CD8-positive, alpha-beta memory T cell (primary cell): Measurements from ENCODE around the gene HNF4A. TPM values are rescaled to one million over a fixed set of nuclear protein-coding genes. Genes with fewer than 3 reads are reported as not detected.

ENCODE experiments used
- CTCF ChIA-PET: fragments of 350-600 bp; sonication (Branson Sonifier 250); formaldehyde crosslinking; loops from one replicate; lab custom pipeline; 2021; ENCODE audit warnings: antibody characterized with exemption; lab: Charles Lee
- POLR2A ChIA-PET: fragments of 350-600 bp; sonication (Branson Sonifier 250); formaldehyde crosslinking; loops from one replicate; lab custom pipeline; 2021; ENCODE audit warnings: antibody characterized with exemption; lab: Charles Lee
- DNase-seq, 5 donors: peaks; one replicate each; pipeline versions ENCODE4 v3.0.0 to v3.0.0-alpha.2; 2020 to 2022; ENCODE audit warnings: mixed read lengths in 1 of 5
- H3K27ac ChIP-seq: one replicate; pipeline ENCODE4 v1.7.0; 2013; ENCODE audit warnings: low read depth, mild to moderate bottlenecking, low read length, moderate library complexity
- H3K27me3 ChIP-seq: 2 replicates; pipeline ENCODE4 v1.7.0; 2013; ENCODE audit warnings: low read length, mild to moderate bottlenecking; ENCODE audit not compliant: insufficient read depth, poor library complexity, severe bottlenecking
- H3K36me3 ChIP-seq: 2 replicates; pipeline ENCODE4 v1.7.0; 2013; ENCODE audit warnings: mild to moderate bottlenecking, low read length, moderate library complexity; ENCODE audit not compliant: insufficient read depth
- H3K4me1 ChIP-seq: 2 replicates; pipeline ENCODE4 v1.7.0; 2013; ENCODE audit warnings: mild to moderate bottlenecking, low read length, moderate library complexity; ENCODE audit not compliant: insufficient read depth
- H3K4me3 ChIP-seq: 2 replicates; pipeline ENCODE4 v1.7.0; 2013; ENCODE audit warnings: mild to moderate bottlenecking, low read length
- H3K9me3 ChIP-seq: 2 replicates; pipeline ENCODE4 v1.7.0; 2013; ENCODE audit warnings: mild to moderate bottlenecking, low read length
- H3K27ac Mint-ChIP-seq, 8 donors: one replicate each; pipeline ENCODE4 v1.8.0; 2020 to 2021; ENCODE audit warnings: mixed read lengths in 8 of 8, mild to moderate bottlenecking in 6 of 8, inconsistent platforms in 3 of 8, moderate library complexity in 3 of 8
- H3K27me3 Mint-ChIP-seq, 2 donors: one replicate each; pipeline ENCODE4 v1.8.0; 2020 to 2021; ENCODE audit warnings: mixed read lengths in 2 of 2, mild to moderate bottlenecking in 1 of 2, moderate library complexity in 1 of 2
- H3K36me3 Mint-ChIP-seq, 3 donors: one replicate each; pipeline ENCODE4 v1.8.0; 2020 to 2021; ENCODE audit warnings: mixed read lengths in 3 of 3, inconsistent platforms in 1 of 3, mild to moderate bottlenecking in 1 of 3
- H3K4me1 Mint-ChIP-seq, 3 donors: one replicate each; pipeline ENCODE4 v1.8.0; 2020 to 2021; ENCODE audit warnings: mixed read lengths in 3 of 3, inconsistent platforms in 1 of 3, mild to moderate bottlenecking in 1 of 3
- H3K4me3 Mint-ChIP-seq, 7 donors: one replicate each; pipeline ENCODE4 v1.8.0; 2020 to 2021; ENCODE audit warnings: mixed read lengths in 7 of 7, mild to moderate bottlenecking in 6 of 7, moderate library complexity in 4 of 7, inconsistent platforms in 2 of 7
- H3K9me3 Mint-ChIP-seq, 5 donors: one replicate each; pipeline ENCODE4 v1.8.0; 2020 to 2022; ENCODE audit warnings: mixed read lengths in 5 of 5, mild to moderate bottlenecking in 3 of 5, moderate library complexity in 2 of 5, inconsistent platforms in 1 of 5
- polyA plus RNA-seq: library from polyadenylated mRNA; unstranded; fragments of 300-500 nt; fragmentation: Illumina TruSeq; gene quantifications from one replicate; pipeline ENCODE4 v1.2.3, GENCODE V29; 2021
- total RNA-seq, 2 experiments: library from RNA; stranded (reverse); gene quantifications; one replicate each; pipeline ENCODE4 v1.2.3, GENCODE V29; 2021

HNF4A gene
- total and polyA plus RNA-seq, 3 experiments from 2014 or later: not detected

DNA sequence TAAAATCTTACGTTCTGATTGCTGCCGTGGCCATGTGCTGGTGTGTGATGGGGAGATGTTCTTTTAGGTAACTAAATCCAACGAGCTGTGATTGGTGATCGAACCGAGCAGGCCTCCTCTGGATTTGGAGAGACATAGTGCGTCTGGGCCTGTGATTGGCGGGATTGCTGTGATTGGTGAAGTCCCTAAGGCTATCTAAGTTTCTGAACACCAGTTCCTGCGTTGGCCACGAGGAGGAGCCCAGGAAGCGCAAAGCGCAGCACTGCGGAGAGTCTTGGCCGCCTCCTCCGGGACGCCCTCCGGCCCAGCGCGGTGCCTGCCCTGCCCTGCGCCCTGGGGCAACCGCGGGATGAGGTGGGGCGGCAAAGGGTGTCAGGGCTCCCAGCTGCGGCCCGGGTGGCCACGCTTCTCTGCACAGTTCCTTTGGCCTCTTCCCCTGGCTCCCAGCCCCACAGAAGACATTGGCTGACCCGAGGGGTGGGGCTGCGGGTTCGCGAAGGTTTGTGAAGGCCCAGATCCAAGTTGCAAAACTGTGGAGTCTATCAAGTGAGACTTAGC is 33.0 kb downstream of the HNF4A start:
- no peaks in the 10 kb centered on the region for H3K36me3 ChIP-seq
- Mint-ChIP-seq H3K9me3 (no peaks in the 10 kb centered on the region), H3K27ac (peak overlapping the region in 2 of 8 donors; percentile 42 to 68), H3K27me3 (peaks cover 12 to 41% of the 10 kb centered on the region in 2 donors), H3K4me1 (peaks cover 3 to 8% (median 7%) of the 10 kb centered on the region in 3 donors), H3K36me3 (no peaks in the 10 kb centered on the region), H3K4me3 (no peak overlapping the region)
- H3K27me3 ChIP-seq: no peaks in the 10 kb centered on the region
- H3K4me3 ChIP-seq: no peak overlapping the region
- H3K27ac ChIP-seq: no peak overlapping the region
- peak; percentile 37 to 64 (median 39) for DNase-seq
- peaks cover 7% of the 10 kb centered on the region for H3K4me1 ChIP-seq
- no peaks in the 10 kb centered on the region for H3K9me3 ChIP-seq
- ChIA-PET POLR2A (no interaction called here), CTCF (interaction anchor here (0.9 to 3.8 kb wide), 2 partner anchors 113 to 221 kb away, joined by 3 to 15 read pairs; no protein-coding TSS in a partner anchor)

DNA sequence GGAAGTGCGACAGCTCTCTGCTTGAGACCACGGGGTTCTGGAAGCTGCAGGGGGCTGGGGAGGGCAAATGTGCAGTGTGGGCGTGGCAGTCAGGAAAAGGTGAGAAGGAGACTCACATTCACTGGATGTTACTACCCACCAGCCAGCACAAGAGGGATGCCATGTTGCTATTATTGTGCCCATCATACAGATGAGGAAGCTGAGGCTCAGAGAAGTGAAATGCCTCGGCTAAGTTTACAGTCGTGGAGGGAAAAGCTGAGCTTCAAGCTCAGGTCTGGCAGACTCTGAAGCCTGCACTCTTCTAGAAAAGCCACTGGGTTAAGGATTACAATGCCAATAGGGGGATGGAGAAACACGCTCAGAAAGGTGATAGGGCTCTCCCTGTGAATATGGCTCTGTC is 34.4 kb downstream of the HNF4A start:
- peaks cover 3 to 8% (median 7%) of the 10 kb centered on the region in 3 donors for H3K4me1 Mint-ChIP-seq
- ChIA-PET POLR2A (no interaction called here), CTCF (interaction anchor here (1.4 to 3.8 kb wide), 2 partner anchors 175 to 220 kb away, joined by 5 to 15 read pairs; no protein-coding TSS in a partner anchor)
- H3K27me3 Mint-ChIP-seq: peaks cover 12 to 37% of the 10 kb centered on the region in 2 donors
- H3K36me3 ChIP-seq: no peaks in the 10 kb centered on the region
- H3K36me3 Mint-ChIP-seq: no peaks in the 10 kb centered on the region
- H3K4me3 ChIP-seq: no peak overlapping the region
- no peaks in the 10 kb centered on the region for H3K27me3 ChIP-seq
- no peaks in the 10 kb centered on the region for H3K9me3 ChIP-seq
- H3K27ac Mint-ChIP-seq: no peak overlapping the region
- H3K9me3 Mint-ChIP-seq: no peaks in the 10 kb centered on the region
- no peak overlapping the region for H3K27ac ChIP-seq
- peaks cover 7% of the 10 kb centered on the region for H3K4me1 ChIP-seq
- no peak for DNase-seq
- H3K4me3 Mint-ChIP-seq: no peak overlapping the region

DNA sequence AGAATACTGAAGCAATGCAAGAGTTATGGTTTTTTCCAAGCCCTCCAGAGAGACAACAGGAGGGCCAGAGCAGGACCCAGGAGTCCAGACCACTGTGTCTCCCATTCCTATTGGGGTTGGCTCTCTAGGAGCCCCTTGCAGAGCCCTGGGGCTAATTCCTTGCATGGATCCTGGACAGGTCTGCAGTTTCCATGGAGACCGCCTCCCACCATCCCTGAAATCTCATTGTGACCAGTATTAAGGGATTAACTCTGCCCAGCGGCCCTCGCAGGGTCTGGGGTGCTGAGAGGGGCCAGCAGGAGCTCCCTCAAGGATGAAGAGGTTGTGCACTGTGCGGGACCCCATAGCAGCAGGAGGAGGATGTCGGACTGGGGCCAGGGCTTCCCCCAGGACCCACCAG is 34.8 kb downstream of the HNF4A start:
- CTCF ChIA-PET: interaction anchor here (1.4 to 3.8 kb wide), 2 partner anchors 175 to 219 kb away, joined by 5 to 15 read pairs; no protein-coding TSS in a partner anchor
- peaks cover 3 to 8% (median 7%) of the 10 kb centered on the region in 3 donors for H3K4me1 Mint-ChIP-seq

DNA sequence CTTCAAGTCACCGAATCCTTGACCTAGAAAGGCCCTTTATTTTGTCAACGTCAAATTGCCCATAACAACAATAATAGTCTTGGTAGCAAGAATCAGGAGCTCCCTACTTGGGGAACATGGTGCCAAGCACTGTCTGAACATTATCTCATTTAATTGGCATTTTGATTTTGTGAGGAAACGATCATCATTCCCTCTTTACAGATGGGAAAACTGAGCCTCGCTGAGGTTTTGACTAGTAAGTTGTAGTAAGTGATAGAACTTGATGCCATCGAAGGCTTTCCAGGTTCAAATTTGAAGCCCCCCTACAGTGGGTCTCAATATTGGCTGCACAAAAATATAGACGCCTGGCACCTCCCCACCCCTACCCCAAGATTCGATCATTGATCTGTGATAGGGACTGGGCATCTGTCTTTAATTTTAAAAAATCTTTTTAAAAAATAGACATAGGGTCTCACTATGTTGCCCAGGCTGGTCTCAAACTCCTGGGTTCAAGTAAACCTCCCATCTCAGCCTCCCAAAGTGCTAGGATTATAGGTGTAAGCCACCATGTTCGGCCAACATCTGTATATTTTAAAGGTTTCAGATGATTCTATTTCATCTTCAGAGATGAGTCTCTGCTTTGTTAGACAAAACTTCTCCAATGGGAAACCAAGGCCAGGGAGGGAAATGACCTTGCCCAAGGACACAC is 36.7 kb downstream of the HNF4A start:
- Histone ChIP-seq H3K4me3 (no peak overlapping the region), H3K4me1 (peaks cover 7% of the 10 kb centered on the region), H3K27ac (no peak overlapping the region), H3K36me3 (no peaks in the 10 kb centered on the region), H3K27me3 (no peaks in the 10 kb centered on the region), H3K9me3 (no peaks in the 10 kb centered on the region)
- ChIA-PET POLR2A (no interaction called here), CTCF (interaction anchor here (1.0 to 2.0 kb wide), 2 partner anchors 175 to 176 kb away, joined by 3 to 5 read pairs; no protein-coding TSS in a partner anchor)
- H3K27ac Mint-ChIP-seq: no peak overlapping the region
- no peak for DNase-seq
- H3K4me1 Mint-ChIP-seq: peaks cover 3 to 8% (median 7%) of the 10 kb centered on the region in 3 donors
- H3K9me3 Mint-ChIP-seq: no peaks in the 10 kb centered on the region
- H3K4me3 Mint-ChIP-seq: no peak overlapping the region
- H3K27me3 Mint-ChIP-seq: peaks cover 5 to 37% of the 10 kb centered on the region in 2 donors
- no peaks in the 10 kb centered on the region for H3K36me3 Mint-ChIP-seq

More for the DNA sequence above, 34.8 kb downstream of the HNF4A start:
- Mint-ChIP-seq H3K36me3 (no peaks in the 10 kb centered on the region), H3K9me3 (no peaks in the 10 kb centered on the region), H3K27ac (no peak overlapping the region), H3K4me3 (no peak overlapping the region), H3K27me3 (peaks cover 12 to 37% of the 10 kb centered on the region in 2 donors)
- Histone ChIP-seq H3K27ac (no peak overlapping the region), H3K9me3 (no peaks in the 10 kb centered on the region), H3K27me3 (no peaks in the 10 kb centered on the region), H3K4me3 (no peak overlapping the region), H3K36me3 (no peaks in the 10 kb centered on the region), H3K4me1 (peaks cover 7% of the 10 kb centered on the region)
- DNase-seq: no peak
- POLR2A ChIA-PET: no interaction called here

DNA sequence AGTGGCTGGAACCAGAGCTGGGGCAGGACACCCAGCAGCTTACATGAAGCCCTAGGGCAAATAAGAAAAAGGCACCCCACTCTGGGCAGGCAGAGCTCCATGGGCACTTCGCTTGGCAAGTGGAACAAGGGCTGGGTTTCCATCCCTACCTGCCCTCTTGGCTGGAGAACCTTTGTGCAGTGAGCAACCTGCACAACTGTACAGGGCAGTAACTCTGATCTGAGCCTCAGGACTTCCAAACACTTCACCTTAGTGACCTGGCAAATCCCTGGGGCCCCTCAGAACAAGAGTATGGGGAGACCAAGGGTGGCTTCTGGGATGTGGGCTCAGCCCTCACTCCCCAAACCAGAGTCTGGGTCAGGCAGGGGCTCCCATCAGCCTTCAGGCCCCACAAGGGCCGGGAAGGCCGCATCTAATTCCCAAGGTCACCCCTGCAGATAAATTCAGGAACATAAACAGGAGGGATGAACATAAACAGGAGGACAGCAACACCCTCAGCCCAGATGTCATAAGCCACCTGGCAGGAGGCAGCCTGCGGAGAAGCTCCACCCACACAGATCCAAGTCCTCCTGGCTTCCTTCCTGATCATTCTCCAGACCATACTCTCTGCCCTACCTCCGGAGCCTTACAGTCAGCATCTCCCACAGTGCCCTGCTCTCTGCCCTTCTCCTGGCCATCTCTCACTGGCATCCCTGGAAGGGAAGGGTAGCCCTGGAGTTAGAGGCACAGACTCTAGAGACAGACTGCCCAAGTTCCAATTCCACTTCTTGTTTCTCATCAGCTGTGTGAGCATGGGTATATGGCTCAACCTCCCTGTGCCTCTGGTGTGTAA is 37.5 kb downstream of the HNF4A start:
- H3K4me1 ChIP-seq: peaks cover 7% of the 10 kb centered on the region
- H3K27ac Mint-ChIP-seq: no peak overlapping the region
- H3K36me3 ChIP-seq: no peaks in the 10 kb centered on the region
- no peaks in the 10 kb centered on the region for H3K36me3 Mint-ChIP-seq
- H3K4me1 Mint-ChIP-seq: peaks cover 3 to 8% (median 7%) of the 10 kb centered on the region in 3 donors
- no peak overlapping the region for H3K27ac ChIP-seq
- H3K27me3 ChIP-seq: no peaks in the 10 kb centered on the region
- no peaks in the 10 kb centered on the region for H3K9me3 Mint-ChIP-seq
- no peaks in the 10 kb centered on the region for H3K9me3 ChIP-seq
- no peak overlapping the region for H3K4me3 ChIP-seq
- ChIA-PET CTCF (interaction anchor here (1.0 to 2.0 kb wide), 3 partner anchors 8 to 177 kb away, joined by 3 to 8 read pairs (median 5); no protein-coding TSS in a partner anchor), POLR2A (no interaction called here)
- DNase-seq: no peak
- no peak overlapping the region for H3K4me3 Mint-ChIP-seq
- peaks cover 1 to 31% of the 10 kb centered on the region in 2 donors for H3K27me3 Mint-ChIP-seq

DNA sequence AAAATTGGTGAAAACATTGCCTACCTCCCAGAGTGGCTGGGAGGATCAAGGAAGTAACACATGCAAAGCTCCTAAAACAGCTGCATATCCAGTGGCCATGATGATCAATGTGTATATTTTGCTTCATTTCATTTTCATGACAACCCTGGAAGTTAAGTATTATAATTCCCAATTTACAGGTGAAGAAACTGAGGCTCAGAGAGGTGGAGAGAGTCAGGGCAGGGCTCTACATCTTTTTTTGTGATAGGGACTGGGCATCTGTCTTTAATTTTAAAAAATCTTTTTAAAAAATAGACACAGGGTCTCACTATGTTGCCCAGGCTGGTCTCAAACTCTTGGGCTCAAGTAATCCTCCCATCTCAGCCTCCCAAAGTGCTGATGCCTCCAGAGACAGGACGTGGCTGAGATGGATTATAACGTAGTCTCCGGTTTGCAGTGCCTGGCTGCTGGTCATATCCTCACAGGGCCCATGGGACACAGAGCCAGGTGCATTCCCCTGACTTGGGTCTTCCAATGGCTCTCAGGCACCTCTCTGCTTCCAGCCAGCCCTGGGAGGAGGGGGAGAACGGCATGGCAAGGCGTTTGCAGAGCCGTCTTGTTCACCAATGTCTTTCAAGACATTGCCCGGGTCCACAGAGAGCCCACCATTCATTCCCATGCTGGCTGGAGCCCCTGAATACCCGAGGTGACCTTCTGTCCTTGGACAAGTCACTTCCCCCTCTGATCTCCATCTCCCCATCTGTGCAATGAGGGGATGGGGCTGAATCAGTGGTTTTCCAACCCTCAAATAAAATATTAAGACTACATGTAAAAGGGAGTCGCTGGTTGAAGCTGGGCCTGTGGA is 38.3 kb downstream of the HNF4A start:
- Mint-ChIP-seq H3K4me3 (no peak overlapping the region), H3K27ac (peak overlapping the region in 1 of 8 donors; percentile 60), H3K36me3 (no peaks in the 10 kb centered on the region), H3K9me3 (no peaks in the 10 kb centered on the region), H3K27me3 (peaks cover 2 to 26% of the 10 kb centered on the region in 2 donors), H3K4me1 (peaks cover 0 to 3% (median 3%) of the 10 kb centered on the region in 3 donors)
- Histone ChIP-seq H3K4me1 (peaks cover under 1% of the 10 kb centered on the region), H3K27ac (no peak overlapping the region), H3K4me3 (no peak overlapping the region), H3K36me3 (no peaks in the 10 kb centered on the region), H3K27me3 (no peaks in the 10 kb centered on the region), H3K9me3 (no peaks in the 10 kb centered on the region)
- DNase-seq: no peak
- POLR2A ChIA-PET: no interaction called here
- CTCF ChIA-PET: interaction anchor here (1.9 to 2.0 kb wide), 2 partner anchors 9 to 176 kb away, joined by 5 to 8 read pairs; no protein-coding TSS in a partner anchor

DNA sequence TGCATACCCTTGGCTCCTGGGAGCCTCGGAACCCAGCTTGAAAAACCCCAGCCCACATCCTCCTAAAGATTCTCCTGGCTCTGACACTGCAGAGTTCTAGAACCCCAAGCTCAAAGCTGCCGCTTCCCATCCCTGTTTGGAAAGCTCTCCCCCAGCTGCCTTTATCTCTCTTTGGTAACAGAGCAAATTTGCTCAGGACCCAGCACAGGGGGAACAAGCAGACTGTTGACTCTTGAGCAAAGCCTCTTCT is 38.9 kb downstream of the HNF4A start:
- no peaks in the 10 kb centered on the region for H3K4me1 ChIP-seq
- no peaks in the 10 kb centered on the region for H3K4me1 Mint-ChIP-seq
- H3K36me3 ChIP-seq: no peaks in the 10 kb centered on the region
- no peak overlapping the region for H3K4me3 Mint-ChIP-seq
- H3K27ac ChIP-seq: no peak overlapping the region
- no peak for DNase-seq
- CTCF ChIA-PET: interaction anchor here (1.9 kb wide), 1 partner anchor 10 kb away, joined by 8 read pairs; no protein-coding TSS in a partner anchor
- H3K27ac Mint-ChIP-seq: no peak overlapping the region
- no peaks in the 10 kb centered on the region for H3K27me3 ChIP-seq
- POLR2A ChIA-PET: no interaction called here
- no peak overlapping the region for H3K4me3 ChIP-seq
- H3K9me3 Mint-ChIP-seq: no peaks in the 10 kb centered on the region
- H3K27me3 Mint-ChIP-seq: peaks cover 3 to 23% of the 10 kb centered on the region in 2 donors
- no peaks in the 10 kb centered on the region for H3K36me3 Mint-ChIP-seq
- H3K9me3 ChIP-seq: no peaks in the 10 kb centered on the region
